ENCODE results near the gene KMT2E.

GRCh38 chr7:105141068-105141467 is 127.1 kb downstream of the KMT2E start:
- TF ChIP-seq CTCF (IDR thresholded peaks at IDR 0.05; ENCODE audit: insufficient read depth, low read depth, low read length) (peak; percentile 36), EZH2 (IDR thresholded peaks at IDR 0.05; ENCODE audit: insufficient read depth, low read length) (no peak)
